ENCODE measurements around the gene IMP4.

IMP4 gene

DNA sequence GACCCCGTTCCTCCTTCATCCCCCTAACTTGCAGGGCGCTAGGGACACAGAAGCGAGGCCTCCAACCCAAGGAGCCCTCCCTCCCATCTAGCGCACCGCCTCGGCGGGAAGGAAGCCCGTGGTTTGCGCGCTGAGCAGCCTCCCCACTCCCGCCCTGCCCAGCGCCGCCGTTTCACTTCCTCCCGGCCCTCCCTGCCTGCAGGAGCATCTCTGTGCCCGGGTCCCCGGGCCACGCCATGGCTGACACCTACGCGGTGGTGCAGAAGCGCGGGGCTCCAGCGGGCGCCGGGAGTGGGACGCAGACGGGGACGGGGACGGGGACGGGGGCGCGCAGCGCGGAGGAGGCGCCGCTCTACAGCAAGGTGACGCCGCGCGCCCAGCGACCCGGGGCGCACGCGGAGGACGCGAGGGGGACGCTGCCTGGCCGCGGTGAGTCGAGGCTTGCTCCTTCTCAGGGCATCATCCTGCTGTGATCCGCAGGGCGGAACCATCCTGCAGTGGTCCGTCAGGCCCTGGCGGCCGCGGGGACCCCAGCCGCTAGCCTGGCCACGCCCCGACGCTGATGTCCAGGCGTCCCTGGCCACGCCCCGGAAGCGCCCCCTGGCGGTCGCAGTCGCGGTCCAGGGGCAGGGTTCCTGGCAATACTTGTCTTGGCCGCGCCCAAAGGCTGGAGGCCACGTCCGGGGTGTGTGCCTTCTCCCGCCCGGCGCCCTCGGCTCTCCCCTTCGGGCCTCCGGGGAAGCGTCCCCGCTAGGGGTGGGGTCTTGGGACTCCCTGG, 29.5 kb downstream of the IMP4 start:
- TF ChIP-seq, protein P1, sequence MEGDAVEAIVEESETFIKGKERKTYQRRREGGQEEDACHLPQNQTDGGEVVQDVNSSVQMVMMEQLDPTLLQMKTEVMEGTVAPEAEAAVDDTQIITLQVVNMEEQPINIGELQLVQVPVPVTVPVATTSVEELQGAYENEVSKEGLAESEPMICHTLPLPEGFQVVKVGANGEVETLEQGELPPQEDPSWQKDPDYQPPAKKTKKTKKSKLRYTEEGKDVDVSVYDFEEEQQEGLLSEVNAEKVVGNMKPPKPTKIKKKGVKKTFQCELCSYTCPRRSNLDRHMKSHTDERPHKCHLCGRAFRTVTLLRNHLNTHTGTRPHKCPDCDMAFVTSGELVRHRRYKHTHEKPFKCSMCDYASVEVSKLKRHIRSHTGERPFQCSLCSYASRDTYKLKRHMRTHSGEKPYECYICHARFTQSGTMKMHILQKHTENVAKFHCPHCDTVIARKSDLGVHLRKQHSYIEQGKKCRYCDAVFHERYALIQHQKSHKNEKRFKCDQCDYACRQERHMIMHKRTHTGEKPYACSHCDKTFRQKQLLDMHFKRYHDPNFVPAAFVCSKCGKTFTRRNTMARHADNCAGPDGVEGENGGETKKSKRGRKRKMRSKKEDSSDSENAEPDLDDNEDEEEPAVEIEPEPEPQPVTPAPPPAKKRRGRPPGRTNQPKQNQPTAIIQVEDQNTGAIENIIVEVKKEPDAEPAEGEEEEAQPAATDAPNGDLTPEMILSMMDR (IDR thresholded peaks at IDR 0.05) = peak; percentile 48

DNA sequence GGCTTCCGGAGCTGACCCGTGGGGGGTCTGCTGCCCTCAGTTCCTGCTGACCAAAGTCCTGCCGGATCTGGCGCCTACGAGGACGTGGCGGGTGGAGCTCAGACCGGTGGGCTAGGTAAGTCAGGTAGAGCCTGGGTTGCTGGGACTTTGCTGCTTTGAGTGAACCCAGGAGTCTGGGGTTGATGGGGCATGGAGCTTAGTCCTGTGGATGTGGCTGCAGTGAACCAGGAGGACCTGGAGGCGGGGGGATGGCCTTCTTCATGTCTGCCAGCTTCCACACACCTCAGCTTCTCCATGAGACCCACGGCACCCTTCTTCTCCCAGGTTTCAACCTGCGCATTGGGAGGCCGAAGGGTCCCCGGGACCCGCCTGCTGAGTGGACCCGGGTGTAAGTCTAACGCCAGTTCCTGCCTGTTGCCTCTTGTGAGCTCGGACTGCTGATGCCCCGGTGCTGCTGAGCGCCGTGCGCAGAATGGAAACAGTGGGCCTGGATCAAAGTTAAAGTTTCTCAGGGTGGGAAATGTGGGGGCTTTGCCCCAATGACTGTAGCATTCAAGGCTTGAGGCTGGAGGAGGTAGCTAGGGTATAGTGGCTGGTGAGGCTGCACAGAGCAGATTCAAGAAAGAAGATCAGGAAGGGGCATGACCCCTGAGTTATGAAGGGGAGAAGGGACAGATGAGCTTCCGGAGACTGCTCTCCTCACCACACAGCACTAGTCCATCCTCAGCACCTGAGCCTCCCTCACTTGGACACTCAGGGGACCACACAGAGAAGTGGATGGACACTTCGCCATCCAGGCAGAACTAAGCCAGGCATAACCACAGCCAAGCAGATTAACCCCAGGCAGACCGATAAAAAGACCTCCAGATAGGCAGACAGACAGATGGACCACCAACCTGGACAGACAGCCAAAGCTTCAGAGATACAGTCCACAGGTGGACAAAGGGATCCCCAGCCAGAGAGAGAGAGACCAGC, 30.4 kb downstream of the IMP4 start:
- TF ChIP-seq, protein P1 (IDR thresholded peaks at IDR 0.05) = no peak; the same call in 1 of the 2 replicates

DNA sequence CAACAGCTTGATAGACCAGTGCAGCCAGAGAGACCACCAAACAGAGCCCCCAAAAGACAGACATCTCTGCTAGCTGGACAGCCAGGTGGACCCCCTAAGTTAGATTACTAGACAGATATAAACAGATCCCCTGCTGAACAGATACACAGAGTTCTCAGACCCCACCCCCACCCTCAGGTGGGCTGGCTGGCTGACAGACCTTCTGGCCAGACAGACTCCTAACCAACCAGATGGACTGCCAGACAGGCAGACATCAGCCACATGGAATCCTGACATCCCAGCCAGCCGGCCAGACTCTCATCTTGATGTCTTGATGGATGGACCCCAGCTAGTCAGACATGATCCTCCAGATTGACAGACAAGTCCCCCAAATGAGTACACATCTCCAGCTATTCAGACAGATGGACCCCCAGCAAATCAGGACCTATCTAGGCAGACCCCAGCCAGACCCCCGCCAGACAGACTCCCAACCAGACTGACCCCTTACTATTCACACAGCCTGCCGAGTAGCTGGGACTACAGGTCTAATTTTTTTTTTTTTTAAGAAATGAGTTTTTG, 31.2 kb downstream of the IMP4 start:
- TF ChIP-seq, protein P1 (IDR thresholded peaks at IDR 0.05) = no peak

DNA sequence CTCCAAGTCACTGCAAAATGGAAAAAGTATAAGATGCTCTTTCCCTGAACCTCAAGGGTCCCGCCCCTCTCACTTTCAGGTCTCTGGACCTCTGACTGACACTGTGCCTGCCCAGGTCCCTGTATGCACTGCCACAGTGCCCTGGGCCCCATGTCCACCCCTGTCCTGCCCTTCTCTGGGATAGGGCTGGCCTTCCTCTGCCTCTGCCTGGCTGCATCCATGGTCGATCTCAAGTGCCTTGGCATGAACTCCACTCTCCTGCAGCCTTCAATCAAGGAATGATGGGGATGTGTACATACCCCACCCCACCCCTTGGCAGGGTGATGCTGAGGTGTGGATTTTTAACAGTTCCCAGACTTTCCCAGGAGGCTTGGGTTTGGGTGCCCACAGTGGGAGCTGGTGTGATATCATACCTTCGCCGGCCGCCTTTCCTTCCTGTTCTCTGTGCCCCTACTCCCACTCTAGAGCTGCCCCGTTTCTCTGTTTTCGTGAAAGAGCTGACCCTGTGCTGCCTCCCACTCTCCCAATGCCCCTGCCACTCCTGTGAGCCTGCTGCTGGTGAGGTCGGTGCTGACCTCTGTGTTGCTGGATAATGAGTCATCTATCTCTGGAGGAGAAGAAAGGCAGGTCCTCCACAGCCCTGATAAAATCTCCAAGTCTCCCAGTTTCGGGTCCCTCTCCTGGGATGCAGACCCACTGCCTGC, 32.0 kb downstream of the IMP4 start:
- TF ChIP-seq, protein P1 (IDR thresholded peaks at IDR 0.05) = no peak

DNA sequence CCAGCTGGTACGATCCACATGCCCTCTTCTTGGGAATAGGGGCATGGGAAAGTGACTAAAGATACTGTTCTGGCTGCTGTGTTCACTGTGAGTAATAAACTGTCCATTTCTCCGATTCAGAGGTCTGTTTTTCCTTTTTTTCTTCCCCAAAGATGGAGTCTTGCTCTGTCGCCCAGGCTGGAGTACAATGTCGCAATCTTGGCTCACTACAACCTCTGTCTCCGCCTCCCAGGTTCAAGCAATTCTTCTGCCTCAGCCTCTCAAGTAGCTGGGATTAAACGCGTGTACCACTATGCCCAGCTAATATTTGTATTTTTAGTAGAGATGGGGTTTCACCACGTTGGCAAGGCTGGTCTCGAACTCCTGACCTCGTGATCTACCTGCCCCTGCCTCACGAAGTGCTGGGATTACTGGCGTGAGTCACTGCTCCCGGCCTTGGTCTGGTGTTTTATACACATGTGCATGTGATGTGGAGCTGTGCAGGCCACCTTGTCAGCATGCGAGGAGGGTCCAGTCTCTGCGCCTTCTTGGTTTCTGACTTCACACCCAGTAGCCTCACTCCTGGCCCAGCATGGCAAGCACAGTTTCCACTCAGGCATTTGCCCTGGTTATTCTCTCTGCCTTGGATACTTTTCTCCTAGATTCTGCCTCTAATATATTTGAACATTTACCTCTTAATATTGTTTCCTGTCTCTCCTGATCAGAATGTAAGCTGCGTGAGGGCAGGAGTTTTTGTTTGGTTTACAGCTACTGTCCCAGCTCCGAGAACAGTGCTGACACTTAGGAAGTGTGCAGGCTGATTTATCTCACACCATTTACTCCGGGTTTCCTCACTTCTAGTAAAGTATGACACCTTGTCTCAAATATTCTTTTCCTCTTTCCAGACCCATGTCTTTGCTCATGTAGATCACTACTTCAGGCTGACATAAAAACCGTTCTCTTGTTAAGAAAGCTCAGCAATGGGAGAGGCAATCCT, 32.9 kb downstream of the IMP4 start:
- TF ChIP-seq, protein P1 (IDR thresholded peaks at IDR 0.05) = no peak

DNA sequence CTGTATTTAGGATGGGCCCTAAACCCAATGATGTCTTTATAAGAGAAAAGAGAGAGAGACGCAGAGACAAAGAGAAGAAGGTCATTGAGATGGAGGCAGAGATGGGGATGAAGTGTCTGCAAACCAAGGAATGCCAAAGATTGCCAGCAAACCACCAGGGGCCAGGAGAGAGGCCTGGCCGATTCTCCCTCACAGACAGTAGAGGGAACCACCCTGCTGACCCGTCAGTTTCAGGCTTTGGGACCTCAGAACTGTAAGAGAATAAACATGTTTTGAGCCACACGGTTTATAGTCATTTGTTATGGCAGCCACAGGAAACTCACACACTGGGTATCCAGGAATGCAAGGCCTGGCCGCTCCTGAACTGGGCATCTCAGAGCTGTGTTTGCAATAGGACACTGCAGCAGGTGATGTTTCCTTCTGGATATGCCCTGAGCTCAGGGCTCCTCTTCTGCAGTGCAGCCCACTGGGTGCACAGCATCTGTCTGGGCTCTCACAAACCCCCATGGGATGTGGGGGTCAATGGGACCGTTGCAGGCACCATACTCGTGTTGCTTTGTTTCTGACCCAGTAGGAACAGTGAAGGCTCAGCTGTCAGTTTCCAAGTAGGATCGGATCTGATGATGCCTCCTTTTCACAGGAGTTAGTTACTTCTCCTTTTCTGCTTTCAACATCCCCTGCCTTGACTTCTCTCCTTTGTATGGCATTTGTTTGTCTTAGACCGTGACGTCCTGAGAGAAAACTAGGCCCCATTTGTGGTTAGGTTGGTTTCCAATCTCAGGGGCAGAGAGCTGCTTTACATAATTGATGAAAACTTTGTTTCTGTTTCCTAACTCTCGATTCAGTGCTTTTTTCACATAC, 34.0 kb downstream of the IMP4 start:
- TF ChIP-seq, protein P1 (IDR thresholded peaks at IDR 0.05) = no peak
